ENCODE data around the gene SORCS2.

Gene SORCS2

DNA sequence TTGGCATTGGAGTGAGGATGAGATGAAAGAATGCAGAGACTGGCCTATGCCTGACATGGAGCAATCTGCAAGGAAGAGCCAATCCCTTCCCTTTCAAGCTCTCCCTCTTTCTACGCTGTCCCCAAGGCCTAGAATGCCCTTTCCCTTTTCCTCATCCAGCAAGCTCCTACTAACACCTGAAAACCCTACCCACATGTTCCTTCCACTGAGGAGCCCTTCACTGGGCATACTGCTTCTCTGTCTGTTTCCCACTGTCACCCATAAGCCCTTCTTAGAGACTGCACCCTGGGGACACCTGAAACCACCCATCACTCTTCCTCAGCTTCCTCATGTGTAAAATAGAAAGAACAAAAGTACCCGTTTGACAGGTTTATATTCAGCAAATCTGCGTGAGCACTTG is 492.0 kb downstream of the SORCS2 start:
- no peak for DNase-seq

DNA sequence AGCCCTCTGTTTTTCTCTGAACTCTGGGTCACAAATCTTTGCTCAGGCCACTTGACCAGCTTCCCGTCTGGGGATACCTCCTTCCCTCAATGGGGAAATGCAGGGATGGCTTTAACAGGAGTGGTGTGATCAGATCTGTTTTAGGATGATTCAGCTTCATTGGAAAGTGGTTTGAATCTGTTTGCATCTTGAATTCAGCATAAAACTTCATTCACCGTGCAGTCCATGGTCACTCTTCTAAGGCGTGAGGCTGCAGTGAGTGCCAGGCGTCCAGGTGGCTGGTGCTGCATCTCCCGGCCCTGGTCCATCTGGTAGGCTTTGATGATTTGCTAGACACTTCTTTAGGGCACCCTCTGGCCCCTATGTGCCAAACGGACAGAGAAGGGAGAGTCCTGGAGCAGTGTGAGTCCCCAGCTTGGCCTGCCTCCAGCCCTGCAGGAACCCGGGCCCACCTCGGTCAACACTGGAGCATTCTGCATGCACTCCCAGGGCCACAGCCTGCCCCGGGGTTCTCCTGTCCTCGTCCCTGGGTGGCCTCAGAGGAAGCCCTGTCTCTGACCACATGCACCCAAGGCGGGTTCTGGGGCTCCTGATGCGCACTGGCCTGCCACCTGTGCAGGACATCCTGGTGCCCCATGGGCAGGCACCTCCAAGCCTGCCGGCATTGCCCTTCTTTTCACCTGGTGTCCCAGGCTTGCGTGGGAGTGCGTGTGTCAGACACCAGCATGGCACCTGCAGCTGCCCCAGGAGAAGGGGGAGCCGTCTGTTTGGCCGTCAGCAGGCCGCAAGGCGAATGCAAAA is 493.9 kb downstream of the SORCS2 start:
- no peak for DNase-seq

DNA sequence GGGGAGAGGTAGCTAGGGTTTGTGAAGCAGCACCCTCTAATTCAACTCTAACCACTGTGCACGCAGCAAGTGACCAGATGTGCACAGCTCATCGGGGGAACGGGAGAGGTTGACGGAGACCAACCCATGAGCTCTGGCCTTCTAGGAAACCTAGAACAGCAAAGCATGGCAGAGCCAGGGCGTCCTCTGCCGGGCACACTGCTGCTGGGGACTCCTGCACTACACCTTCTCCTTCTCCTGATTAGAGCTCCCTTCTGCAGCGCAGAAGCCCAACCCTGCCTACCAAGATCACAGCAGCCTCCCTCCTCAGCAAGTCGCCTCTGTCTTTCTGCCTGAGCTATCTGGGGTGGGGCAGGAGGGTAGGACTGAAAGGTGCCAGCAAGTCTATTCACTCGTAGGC is 494.7 kb downstream of the SORCS2 start:
- no peak for DNase-seq

DNA sequence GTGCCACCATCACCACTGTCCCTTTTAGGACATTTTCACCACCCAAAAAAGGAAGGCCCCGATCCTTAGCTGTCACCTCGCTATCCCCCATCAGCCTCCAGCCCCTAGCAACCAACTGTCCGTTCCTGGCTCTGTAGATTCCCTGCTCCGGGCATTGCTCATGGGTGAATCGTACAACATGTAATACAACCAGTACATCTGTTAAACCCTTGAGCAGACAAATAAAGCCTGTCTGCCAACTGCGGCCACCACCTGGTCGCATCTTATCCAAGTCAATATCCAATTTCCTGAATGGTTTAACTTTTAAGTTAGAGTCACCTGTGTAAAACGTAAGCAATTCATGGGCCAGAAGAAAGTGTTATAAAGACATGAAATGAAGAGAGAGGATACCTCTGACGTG is 495.5 kb downstream of the SORCS2 start:
- no peak for DNase-seq

DNA sequence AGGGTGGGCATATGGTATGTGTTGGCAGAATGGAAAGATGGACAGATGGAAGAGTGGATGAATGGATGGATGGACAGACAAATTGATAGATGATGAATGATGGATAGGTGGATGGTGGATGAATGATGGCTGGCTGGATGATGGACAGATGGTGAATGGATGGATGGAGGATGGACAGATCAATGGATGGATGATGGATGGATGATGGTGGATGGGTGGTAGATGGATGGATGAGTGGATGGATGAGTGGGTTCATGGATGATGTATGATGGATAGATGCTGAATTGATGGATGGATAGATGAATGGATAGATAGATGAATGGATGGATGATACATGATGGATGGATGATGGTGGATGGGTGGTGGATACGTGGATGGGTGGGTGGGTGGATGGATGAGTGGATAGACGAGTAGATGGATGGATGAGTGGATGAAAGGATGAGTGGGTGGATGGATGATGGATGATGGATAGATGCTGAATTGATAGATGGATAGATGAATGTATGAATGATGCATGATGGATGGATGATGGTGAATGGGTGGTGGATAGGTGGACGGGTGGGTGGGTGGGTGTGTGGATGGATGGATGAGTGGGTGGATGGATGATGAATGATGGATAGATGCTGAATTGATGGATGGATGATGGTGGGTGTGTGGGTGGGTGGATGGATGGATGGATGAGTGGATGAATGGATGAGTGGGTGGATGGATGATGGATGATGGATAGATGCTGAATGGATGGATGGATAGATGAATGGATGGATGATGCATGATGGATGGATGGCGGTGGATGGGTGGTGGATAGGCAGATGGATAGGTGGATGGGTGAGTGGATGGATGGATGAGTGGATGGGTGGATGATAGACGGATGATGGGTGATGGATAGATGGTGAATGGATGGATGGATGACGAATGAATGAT is 497.7 kb downstream of the SORCS2 start:
- DNase-seq = no peak

DNA sequence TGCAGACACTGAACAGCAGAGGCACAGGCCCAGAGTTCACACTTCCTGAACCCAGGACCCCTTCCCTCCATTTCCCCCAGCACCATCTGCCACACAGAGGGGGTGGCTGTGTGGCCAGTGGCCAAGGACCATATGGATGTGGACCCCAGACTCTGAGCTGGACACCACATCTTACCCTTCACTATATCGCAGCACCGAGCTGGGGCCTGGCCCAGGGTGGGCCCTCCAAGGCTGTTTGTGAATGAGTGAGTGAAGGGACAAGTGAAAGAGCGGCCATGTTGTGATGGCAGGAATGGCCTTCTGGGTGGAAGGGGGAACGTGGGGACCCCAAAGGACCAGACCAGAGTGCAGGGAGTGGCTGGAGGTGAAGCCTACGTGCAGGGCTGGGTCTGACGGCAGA is 498.7 kb downstream of the SORCS2 start:
- no peak for DNase-seq

DNA sequence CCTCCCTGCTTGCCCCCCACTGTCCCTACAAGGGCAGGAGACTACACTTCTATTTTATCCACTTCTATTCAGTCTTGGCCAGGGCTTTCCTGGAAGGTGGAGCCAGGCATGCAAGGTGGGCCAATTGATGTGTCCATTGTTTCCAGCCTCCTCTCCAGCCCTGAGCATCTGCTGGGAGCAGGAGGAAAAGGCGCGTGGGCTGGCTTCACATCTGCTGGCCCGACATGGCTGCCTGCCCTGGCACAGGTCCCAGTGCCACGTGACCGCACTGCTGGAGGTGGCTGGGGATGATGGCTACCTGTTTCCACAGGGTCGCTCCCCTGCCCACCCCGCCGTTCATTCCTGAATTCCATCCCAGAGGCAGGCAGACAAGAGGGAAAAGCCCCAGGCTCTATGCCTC is 499.6 kb downstream of the SORCS2 start:
- DNase-seq = no peak

DNA sequence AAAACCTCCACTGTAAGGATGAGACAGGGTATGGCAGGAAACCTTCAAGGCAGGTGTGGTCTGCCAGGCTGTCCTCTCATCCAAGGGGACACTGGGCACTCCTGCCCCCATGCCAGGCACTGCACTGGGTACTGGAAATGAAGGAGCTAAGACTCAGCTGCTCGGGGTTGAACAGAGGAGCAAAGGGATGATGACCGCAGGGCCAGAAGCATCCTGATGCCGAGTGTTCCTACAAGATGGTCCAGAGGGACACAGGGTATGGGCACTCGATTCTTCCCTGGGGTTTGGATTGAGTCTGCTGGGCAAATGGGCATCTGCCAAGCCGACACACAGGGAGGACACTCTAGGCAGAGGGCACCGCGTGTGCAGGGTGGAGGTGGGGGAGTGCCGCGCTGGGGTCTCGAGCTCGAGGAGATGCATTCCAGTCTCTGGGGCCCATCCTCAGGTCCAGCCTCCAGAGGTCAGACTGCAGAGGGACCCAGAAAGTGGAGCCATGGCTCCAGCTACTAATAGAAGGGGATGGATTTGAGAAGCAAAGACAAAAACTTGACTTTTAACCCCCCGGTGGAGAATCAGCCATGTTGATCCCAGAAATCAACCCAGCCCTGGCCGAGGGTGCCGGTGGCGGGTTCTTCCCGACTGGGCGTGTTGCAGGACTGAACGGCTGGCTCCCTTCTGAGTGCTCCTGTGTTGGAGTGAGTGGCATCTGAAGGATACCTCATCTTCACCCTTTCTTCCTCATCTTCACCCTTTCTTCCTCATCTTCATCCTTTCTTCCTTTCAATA is 500.3 kb downstream of the SORCS2 start:
- no peak for DNase-seq

DNA sequence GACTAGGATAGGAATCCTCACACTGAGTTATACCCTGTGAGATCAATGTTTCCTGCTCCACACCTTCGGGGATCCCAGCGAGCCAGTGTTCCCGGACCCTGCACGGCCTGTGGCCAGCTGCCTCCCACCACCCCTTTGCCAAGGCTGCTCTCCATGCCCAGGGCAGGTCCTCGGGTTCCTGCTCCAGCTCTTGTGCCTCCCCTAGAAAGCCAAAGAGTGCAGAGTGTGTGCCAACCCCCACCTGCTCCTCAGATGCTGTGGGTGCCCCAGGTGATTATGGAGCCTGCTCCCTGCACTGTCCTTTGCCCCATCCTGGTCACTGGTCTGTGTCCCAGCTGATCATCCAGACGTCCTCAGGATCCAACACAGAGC is 500.9 kb downstream of the SORCS2 start:
- DNase-seq = no peak

DNA sequence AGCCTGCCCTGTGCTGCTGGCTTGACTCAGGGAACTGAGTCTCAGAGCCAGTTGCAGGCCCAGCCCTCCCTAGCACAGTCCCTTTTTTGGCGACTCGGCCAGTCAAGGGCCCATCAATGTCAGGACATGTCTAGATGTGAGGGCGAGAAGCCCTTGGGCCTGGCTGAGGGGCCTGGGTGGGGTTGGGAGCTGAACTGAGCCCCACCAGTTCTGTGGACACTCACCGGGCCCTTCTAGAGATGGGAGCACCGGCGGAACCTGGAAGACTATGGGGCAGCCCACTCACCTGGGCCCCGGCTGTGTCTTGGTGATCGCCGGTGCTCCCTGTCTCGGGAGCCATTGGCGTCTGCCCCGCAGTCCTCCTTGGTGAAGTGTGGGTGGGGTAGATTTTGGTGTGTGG is 501.4 kb downstream of the SORCS2 start:
- no peak for DNase-seq

DNA sequence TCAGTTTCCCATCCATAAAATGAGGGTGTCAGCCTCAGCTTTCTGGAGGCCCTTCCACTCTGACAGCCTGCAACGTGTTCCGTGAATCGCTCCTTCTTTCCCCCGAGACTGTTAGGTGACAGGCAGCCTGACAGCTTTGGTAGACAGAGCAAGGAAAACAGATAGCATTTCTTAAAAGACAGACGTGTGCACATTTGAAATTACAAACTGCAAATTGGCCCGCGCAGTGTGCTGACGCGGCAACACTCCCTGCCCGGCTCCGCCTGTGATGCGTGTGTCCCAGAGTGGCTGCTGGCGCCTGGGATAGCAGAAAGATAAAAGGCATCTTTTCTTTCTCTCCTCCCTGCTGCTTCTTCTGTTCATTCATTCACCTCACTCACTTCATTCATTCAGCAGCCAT is 502.0 kb downstream of the SORCS2 start:
- no peak for DNase-seq

DNA sequence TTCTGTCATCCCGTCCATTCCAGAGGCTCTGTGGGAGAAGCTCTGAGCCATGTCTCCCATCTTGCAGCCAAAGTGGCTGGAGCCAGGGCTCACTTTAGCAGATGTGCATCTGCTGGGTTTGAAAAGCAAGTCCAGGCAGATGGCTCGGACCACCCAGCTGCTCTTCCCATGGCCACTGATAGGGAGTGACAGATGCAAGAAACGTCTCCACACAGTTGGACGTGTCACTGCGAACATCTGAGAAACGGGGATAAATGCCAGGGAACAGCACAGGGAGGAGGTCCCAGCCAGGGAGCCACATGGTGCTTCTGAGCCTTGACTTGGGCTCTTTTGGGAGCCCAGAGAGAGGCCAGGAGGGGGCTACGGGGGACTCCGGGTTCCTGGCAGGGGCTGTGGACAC is 505.0 kb downstream of the SORCS2 start:
- no peak for DNase-seq

DNA sequence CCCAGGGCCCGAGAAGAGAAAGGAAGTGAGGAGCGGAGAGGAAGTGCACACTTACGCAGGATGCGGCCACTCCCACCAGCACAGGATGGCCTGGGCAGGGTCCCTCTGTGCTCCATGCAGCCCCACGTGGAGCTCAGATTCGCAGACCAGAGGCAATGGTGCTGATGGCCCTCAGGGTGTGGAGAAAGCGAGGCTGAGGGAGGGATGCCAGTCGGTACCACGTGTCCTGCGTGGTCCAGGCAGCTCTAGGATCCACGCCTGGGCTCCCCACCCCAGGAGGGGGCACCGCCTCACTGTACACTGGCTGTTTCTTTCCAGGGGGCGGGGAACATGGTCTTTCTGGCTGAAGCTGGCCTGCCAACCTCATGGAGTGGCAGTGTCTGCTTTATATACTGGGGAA is 505.5 kb downstream of the SORCS2 start:
- DNase-seq = no peak

DNA sequence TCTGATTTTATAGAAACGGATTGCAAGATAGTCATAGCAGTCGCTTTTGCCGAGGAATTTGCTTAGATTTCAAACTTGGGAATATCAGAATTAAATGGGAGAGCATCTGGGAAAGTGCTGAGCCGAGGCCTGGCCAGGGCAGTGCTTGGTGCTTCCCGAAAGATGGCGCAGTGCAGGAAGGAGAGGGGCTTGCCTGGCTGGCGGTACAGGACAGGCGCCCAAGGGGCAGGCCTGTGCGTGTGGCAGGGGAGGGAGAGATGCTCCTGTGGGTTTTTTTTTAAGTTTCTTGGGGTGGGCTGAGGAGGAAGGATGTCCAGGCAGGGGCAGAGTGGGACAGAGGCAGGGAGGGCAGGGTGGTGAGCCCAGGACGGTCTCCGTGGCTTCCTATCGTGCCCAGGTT is 506.2 kb downstream of the SORCS2 start:
- DNase-seq = no peak

DNA sequence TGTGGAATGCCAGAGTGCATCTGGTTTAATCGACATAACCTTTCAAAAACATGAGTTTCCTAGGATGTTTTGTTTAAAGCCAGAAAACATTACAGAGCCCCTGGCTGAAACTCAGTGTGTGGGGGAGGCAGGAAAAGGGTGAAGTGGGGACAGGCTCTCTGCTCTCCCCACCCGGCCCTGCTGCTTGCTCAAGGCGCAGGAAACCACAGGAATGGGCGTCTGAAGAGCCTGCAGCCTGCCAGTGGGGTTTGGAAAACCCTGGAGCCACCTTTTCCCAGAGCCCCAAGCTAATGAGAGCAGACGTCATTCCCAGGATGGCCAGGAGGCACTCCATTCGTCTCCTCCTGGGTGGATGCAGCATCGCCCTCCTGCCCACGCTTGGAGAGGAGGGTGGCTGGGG is 506.7 kb downstream of the SORCS2 start:
- DNase-seq = no peak

DNA sequence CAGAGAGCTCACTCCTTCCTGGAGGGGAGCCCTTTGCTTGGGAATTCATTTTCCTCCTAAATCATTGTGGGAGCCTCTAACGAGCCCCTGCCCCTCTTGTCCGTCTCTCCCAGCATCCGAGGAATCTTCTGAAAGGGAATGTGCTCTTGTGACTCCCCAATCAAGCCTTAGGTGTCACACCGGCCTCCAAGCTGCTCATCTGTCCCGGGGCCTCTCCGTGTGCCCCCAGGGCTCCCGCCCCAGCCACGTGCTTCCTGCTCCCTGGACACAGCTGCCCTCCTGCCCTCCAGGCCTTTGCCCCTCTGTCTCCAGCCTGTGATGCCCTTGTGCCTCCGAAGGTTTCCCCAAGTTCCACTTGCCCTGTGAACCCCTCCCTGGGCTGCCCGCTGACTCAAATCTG is 507.5 kb downstream of the SORCS2 start:
- DNase-seq = no peak

DNA sequence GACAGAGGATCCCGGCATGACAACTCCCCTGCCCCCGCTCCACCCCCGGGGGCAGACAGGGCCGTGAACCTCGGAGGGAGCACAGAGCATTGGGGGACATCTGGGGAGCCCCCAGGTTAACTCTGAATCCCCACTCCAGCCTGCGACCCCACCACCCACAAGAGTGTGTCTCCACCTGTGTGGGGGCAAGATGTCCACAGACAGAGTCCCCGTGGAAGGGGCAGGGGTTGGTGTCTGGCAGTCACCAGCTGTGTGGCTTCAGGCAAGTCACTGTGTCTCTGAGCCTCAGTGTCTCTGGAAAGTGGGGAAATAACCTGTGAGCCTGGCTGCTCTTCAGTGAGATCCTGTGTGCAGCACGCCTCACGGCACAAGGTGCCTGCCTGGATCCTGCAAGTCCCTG is 508.3 kb downstream of the SORCS2 start:
- no peak for DNase-seq

DNA sequence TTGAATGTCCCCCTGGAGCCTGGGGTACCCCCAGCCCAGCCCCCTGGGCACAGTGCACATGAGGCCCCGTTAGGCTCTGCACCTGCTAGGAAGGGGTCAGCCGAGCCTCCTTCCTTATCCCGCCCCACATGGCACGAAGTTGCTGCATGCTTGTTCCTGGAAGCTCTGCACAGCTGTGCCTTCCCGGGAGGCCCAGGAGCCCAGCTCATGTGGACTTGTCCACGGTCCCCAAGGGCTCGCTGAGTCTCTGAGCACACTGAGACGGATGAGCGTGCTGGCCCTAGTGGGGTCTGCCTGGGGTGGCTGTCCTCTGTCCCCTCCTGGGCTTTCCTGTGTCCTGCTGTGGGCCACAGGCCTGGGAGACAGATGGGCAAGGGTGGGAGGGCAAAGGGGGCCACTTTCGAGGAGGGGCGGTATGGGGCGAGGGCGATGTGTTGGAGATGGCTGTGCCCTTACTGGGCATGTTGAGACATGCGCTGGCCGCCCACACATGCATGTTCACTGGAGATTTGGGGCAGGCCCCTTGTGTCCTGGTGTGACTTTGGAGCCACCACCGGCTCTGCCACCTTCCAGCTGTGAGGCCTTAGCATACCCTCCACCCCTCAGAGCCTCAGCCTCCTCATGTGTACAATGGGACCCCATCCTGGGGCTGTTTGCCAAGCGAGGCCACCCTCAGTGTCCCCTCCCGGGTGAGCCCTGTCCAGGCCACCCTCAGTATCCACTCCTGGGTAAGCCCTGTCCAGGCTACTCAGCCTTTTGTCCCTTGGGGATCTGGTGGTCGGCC is 509.7 kb downstream of the SORCS2 start:
- no peak for DNase-seq

DNA sequence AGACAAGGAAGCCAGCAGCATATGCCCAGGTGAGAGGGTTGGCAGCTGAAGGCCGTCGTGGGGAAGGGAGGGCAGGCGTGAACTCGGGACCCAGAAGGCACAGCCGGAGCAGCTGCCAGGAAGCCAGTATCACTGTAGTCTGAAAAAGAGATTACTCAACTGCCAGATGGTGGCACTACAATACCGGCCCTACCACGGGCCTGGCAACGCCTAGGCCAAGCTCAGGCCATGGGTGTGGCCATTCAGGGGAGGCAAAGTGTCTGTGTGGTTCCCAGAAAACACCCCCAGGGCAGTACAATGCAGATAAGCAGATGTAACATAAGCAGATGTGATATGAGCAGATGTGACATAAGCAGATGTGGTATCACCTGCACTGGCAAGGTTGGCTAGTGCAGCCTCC is 511.4 kb downstream of the SORCS2 start:
- DNase-seq = no peak

DNA sequence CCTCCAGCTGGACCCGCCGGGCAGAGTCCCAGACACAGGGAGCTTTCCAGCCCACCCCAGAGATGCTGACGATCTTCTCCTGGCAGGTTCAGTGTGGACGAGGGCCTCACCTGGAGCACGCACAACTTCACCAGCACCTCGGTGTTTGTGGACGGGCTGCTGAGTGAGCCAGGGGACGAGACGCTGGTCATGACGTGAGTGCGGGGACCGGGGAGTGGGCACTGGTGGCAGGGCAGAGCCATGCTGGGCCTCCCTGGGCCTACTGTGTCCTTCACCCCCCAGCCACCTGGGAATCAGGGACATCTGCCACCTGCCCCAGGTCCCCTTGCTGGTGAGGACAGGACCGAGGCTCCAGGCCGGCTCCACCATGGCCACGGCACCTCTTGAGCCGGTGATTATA is 511.8 kb downstream of the SORCS2 start:
- DNase-seq = no peak

DNA sequence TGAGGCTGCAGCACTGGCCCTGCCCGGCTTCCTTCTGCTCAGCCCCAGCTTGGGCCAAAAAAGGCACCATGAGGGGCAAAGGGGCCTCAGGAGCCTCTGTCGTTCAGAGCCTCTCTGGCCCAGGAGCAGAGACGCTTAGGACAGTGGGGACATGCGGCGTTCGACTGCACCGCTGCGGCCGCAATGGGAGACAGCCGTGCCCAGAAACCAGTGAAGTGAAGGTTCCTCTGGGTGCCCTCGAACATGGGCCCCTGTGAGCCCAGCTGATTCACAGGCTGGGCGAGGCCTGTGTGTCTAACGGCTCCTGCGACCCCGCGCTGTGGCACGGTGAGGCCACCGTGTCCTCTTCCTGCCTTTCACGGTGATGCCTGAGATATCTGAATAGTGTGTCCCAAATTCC is 512.3 kb downstream of the SORCS2 start:
- no peak for DNase-seq

DNA sequence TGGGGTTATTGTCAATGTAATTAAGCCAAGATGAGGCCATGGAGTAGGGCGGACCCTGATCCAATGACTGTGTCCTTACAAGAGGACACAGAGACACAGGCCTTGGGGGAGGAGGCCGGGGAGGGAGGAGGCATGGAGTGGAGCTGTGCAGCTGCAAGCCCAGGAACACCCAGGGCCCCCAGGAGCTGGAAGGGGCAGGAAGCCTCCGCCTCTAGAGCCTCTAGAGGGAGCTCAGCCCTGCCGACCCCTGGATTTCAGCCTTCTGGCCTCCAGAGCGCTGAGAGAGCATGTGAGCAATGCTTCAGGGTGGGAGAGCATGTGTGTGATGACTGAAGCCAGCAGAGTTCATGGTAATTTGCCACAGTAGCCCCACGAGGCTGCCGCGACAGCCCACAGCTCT is 512.7 kb downstream of the SORCS2 start:
- DNase-seq = no peak

DNA sequence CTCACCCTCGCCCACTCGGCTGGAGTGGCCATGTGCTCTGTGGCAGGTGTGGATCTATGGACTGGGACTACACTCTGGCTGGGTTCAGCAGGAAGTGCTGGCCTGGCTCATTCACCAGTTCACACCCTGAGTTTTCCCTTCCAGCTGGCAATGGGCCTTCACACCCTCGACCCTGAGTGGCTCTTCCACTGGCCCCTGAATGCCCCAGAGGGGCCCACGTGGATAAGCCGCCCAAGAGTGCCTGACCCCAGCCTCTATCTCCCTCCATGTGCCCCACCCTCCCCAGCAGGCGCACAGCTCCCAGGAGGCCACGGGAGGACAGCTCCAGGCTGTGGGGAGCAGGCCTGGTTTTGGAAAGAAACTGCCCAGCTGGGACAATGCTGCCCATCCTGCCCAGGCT is 513.3 kb downstream of the SORCS2 start:
- DNase-seq = no peak
